ENCODE results near the gene IL17C.

GRCh38 chr16:88631384-88631783 is 7.0 kb upstream of the IL17C start:
- TF ChIP-seq EZH2 (IDR thresholded peaks at IDR 0.05; ENCODE audit: borderline replicate concordance, low read depth, low read length, severe bottlenecking) (no peak), CTCF (IDR thresholded peaks at IDR 0.05; ENCODE audit: borderline replicate concordance, extremely low read depth, low read length, poor library complexity, severe bottlenecking) (no peak)
